Type B pancreatic cell (in vitro differentiated cells): ENCODE measurements around the gene SMIM9. TPM values are rescaled to one million over a fixed set of nuclear protein-coding genes. Genes with fewer than 3 reads are reported as not detected.
"Not testable (repeated sequence)": the region's sequence is repeated elsewhere in the genome, so short reads cannot be mapped to it uniquely, and the experiment has no call there.

Experiments
- DNase-seq: peaks from one replicate; pipeline ENCODE4 v3.0.0; 2021; ENCODE audit warnings: mixed read lengths; ENCODE audit not compliant: unreplicated experiment; ENCODE audit errors: extremely low spot score
- H3K27ac Mint-ChIP-seq: 2 replicates; pipeline ENCODE4 v1.8.0; 2021; ENCODE audit warnings: mild to moderate bottlenecking, mixed read lengths
- H3K27me3 Mint-ChIP-seq: 2 replicates; pipeline ENCODE4 v1.8.0; 2021; ENCODE audit warnings: mixed read lengths
- H3K36me3 Mint-ChIP-seq: 2 replicates; pipeline ENCODE4 v1.8.0; 2021; ENCODE audit warnings: mixed read lengths
- H3K4me1 Mint-ChIP-seq: one replicate; pipeline ENCODE4 v1.8.0; 2021; ENCODE audit warnings: mixed read lengths; ENCODE audit not compliant: unreplicated experiment
- H3K4me3 Mint-ChIP-seq: 2 replicates; pipeline ENCODE4 v1.8.0; 2021; ENCODE audit warnings: mild to moderate bottlenecking, mixed read lengths
- H3K9me3 Mint-ChIP-seq: 2 replicates; pipeline ENCODE4 v1.8.0; 2021; ENCODE audit warnings: mixed read lengths
- total RNA-seq: library from RNA; stranded (reverse); gene quantifications from 2 replicates; pipeline ENCODE4 v1.2.1, GENCODE V29; 2021; ENCODE audit warnings: low replicate concordance
- TF ChIP-seq, protein P1 (sequence below): fragments of 200-600 bp; sonication (generic); conservative IDR thresholded peaks from 2 replicates; pipeline ENCODE4 v1.5.0; 2021; ENCODE audit warnings: antibody characterized with exemption, mild to moderate bottlenecking

The SMIM9 gene
- total RNA-seq, 1 donor from 2014 or later, result not detected

DNA sequence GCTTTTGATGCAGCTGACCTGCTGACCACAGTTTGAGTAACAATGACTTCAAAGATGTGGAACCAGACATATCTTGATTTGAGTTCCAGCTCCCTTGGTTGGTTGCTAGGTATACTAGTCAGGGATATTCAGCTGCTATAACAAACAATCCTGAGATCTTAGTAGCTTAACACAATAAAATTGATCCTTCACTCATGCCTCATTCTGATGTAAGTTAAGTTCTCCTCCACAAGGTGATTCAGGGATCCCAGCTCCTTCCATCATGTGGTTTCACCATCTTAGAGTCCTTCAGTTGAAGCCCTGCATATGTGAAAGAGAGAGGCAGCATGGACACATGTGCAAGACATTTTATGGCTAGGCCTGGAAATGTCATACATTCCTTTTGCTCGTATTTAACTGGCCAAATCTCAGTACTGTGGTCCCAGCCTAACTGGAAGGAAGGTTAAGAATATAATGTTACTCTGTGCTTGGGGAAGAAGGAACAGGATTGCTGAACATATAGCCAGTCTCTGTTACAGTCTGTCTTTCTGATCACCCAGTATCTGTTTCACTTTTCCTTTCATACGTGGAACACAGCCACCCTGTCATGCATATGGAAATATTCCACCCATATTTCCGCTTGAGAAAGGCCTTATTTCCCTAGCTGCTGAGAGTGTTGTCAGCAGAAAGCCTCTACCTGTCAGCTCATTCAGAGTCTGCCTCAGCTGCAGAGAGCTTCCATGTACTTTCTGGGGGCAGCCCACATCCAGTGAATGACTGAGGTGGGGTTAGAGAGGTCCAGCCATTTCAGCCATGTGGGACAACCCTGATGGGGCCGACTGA lies 7.1 kb downstream of the SMIM9 start:
- Mint-ChIP-seq H3K4me1 (no peaks in the 10 kb centered on the region), H3K9me3 (no peaks in the 10 kb centered on the region), H3K4me3 (no peak overlapping the region), H3K27me3 (no peaks in the 10 kb centered on the region), H3K27ac (no peak overlapping the region), H3K36me3 (no peaks in the 10 kb centered on the region)
- TF ChIP-seq, protein P1, sequence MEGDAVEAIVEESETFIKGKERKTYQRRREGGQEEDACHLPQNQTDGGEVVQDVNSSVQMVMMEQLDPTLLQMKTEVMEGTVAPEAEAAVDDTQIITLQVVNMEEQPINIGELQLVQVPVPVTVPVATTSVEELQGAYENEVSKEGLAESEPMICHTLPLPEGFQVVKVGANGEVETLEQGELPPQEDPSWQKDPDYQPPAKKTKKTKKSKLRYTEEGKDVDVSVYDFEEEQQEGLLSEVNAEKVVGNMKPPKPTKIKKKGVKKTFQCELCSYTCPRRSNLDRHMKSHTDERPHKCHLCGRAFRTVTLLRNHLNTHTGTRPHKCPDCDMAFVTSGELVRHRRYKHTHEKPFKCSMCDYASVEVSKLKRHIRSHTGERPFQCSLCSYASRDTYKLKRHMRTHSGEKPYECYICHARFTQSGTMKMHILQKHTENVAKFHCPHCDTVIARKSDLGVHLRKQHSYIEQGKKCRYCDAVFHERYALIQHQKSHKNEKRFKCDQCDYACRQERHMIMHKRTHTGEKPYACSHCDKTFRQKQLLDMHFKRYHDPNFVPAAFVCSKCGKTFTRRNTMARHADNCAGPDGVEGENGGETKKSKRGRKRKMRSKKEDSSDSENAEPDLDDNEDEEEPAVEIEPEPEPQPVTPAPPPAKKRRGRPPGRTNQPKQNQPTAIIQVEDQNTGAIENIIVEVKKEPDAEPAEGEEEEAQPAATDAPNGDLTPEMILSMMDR, result no peak
- no peak for DNase-seq

DNA sequence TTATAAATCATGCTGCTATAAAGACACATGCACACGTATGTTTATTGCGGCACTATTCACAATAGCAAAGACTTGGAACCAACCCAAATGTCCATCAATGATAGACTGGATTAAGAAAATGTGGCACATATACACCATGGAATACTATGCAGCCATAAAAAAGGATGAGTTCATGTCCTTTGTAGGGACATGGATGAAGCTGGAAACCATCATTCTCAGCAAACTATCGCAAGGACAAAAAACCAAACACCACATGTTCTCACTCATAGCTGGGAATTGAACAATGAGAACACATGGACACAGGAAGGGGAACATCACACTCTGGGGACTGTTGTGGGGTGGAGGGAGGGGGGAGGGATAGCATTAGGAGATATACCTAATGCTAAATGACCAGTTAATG lies 8.9 kb downstream of the SMIM9 start:
- not testable (repeated sequence) for H3K36me3 Mint-ChIP-seq, H3K9me3 Mint-ChIP-seq, H3K27me3 Mint-ChIP-seq, DNase-seq, H3K4me3 Mint-ChIP-seq, H3K27ac Mint-ChIP-seq, H3K4me1 Mint-ChIP-seq

DNA sequence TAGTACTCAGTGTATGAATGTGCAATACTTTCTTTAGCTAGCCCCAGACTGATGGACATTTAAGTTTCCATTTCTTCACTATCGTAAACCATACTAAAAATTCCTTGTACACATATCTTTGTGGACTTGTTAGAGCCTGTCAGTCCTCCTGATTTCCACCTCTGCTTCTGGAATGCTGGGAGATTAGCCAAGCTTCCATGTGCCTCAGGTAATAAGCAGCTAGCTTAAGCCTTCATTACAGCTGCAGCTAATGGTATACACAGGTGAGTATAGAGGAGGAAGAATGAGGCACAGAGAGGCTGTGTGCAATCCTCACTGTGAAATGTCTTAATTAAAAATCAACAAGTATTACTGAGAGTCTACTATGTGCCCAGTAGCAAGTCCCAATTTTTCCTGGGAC lies 9.8 kb downstream of the SMIM9 start:
- DNase-seq, result no peak
- no peaks in the 10 kb centered on the region for H3K36me3 Mint-ChIP-seq
- no peaks in the 10 kb centered on the region for H3K9me3 Mint-ChIP-seq
- H3K27me3 Mint-ChIP-seq, result no peaks in the 10 kb centered on the region
- H3K27ac Mint-ChIP-seq, result no peak overlapping the region
- TF ChIP-seq, protein P1, result no peak
- H3K4me1 Mint-ChIP-seq, result no peaks in the 10 kb centered on the region
- H3K4me3 Mint-ChIP-seq, result no peak overlapping the region

DNA sequence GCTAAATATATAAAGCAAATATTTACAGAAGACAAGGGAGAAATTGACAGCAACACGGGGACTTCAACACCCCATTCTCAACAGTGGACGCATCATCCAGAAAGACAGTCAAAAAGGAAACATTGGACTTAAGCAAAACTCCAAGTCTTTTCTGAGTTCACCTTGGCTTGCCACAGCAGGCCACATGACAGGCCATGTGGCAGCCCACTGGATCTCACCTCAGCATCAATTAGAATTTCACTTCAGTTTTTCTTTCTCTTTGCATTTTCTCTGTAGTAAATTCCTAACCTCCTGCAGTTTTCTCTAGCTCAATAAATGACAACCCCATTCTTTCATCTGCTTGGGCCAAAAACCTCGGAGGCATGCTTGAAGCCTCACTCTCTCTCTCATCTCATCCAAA lies 12.4 kb downstream of the SMIM9 start:
- no peak for DNase-seq
- H3K9me3 Mint-ChIP-seq, result no peaks in the 10 kb centered on the region
- no peak overlapping the region for H3K4me3 Mint-ChIP-seq
- H3K27me3 Mint-ChIP-seq, result no peaks in the 10 kb centered on the region
- TF ChIP-seq, protein P1, result no peak
- H3K4me1 Mint-ChIP-seq, result no peaks in the 10 kb centered on the region
- H3K36me3 Mint-ChIP-seq, result no peaks in the 10 kb centered on the region
- no peak overlapping the region for H3K27ac Mint-ChIP-seq

DNA sequence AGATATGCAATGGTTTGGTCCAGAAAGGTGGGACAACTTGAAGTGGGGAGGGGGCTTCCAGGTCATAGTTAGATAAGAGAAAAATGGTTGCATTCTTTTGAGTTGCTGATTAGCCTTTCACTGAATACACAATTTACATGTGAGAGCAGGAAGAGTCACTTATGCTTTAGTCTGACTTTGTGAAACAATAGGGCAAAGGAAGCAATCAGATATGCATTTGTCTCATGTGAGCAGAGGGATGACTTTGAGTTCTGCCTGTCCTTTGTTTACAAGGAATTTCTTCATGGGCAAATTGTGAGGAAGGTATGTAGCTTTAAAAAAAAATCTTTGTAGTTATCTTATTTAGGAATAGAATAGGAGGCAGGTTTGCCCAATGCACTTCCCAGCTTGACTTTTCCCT lies 12.9 kb downstream of the SMIM9 start:
- DNase-seq, result no peak
- Mint-ChIP-seq H3K9me3 (no peaks in the 10 kb centered on the region), H3K4me3 (no peak overlapping the region), H3K4me1 (no peaks in the 10 kb centered on the region), H3K27ac (no peak overlapping the region), H3K27me3 (no peaks in the 10 kb centered on the region), H3K36me3 (no peaks in the 10 kb centered on the region)
- TF ChIP-seq, protein P1, result no peak

DNA sequence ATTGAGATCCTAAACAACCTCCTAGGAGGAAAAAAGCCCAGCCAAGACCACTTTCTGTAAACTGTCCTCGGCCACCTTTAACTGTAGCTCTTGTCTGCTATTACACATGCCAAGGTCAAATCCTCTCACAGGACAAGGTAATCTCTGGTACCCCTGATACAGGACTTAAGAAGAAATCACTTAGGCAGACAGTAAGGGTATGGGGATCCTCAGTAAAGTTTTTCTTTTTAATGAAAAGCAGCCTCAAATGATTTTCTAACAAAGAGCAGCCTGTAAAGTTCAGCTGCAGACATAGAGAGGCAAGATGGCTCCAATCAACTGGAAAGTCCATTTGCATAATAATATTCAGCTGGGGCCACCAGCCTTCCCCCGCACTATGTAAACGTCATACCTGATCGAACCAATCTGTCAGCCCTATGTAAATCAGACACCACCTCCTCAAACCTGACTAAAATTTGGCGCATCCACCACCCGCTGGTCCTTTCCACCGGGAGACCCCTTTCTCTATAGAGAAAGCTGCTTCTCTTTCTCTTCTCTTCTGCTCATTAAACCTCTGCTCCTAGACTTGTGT lies 14.6 kb downstream of the SMIM9 start:
- TF ChIP-seq, protein P1, result no peak
- H3K4me3 Mint-ChIP-seq, result no peak overlapping the region
- H3K36me3 Mint-ChIP-seq, result no peaks in the 10 kb centered on the region
- H3K27ac Mint-ChIP-seq, result no peak overlapping the region
- no peak for DNase-seq
- H3K9me3 Mint-ChIP-seq, result no peaks in the 10 kb centered on the region
- H3K27me3 Mint-ChIP-seq, result no peaks in the 10 kb centered on the region
- no peaks in the 10 kb centered on the region for H3K4me1 Mint-ChIP-seq
